ENCODE results near the gene MT3. TPM values are rescaled to one million over a fixed set of nuclear protein-coding genes. Genes with fewer than 3 reads are reported as not detected.

The MT3 gene
- total and polyA plus RNA-seq, 2 of the 13 experiments (the other 11 are each of a cell fraction or from before 2014, with no cell fraction given), result not detected

GRCh38 chr16:56551796-56552738, 37.3 kb upstream of the MT3 start (continued):
- TF ChIP-seq PLRG1 (conservative IDR thresholded peaks at IDR 0.05), result no peak
- peak; percentile 33; the same call in 1 of the 2 replicates for TF ChIP-seq TFAP4 (IDR thresholded peaks at IDR 0.05; ENCODE audit: borderline replicate concordance, low read depth)
- TF ChIP-seq DNMT1 (CRISPR knock-in tag; IDR thresholded peaks at IDR 0.05), result no peak
- 0 out of 2 replicates have a peak, but pooled peaks have one; percentile 53 for TF ChIP-seq CBX5 (CRISPR knock-in tag; IDR thresholded peaks at IDR 0.05; ENCODE audit: borderline replicate concordance)
- peak; percentile 35; the same call in 1 of the 2 replicates for TF ChIP-seq RXRA (CRISPR knock-in tag; IDR thresholded peaks at IDR 0.05)
- TF ChIP-seq, protein P1, sequence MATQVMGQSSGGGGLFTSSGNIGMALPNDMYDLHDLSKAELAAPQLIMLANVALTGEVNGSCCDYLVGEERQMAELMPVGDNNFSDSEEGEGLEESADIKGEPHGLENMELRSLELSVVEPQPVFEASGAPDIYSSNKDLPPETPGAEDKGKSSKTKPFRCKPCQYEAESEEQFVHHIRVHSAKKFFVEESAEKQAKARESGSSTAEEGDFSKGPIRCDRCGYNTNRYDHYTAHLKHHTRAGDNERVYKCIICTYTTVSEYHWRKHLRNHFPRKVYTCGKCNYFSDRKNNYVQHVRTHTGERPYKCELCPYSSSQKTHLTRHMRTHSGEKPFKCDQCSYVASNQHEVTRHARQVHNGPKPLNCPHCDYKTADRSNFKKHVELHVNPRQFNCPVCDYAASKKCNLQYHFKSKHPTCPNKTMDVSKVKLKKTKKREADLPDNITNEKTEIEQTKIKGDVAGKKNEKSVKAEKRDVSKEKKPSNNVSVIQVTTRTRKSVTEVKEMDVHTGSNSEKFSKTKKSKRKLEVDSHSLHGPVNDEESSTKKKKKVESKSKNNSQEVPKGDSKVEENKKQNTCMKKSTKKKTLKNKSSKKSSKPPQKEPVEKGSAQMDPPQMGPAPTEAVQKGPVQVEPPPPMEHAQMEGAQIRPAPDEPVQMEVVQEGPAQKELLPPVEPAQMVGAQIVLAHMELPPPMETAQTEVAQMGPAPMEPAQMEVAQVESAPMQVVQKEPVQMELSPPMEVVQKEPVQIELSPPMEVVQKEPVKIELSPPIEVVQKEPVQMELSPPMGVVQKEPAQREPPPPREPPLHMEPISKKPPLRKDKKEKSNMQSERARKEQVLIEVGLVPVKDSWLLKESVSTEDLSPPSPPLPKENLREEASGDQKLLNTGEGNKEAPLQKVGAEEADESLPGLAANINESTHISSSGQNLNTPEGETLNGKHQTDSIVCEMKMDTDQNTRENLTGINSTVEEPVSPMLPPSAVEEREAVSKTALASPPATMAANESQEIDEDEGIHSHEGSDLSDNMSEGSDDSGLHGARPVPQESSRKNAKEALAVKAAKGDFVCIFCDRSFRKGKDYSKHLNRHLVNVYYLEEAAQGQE (IDR thresholded peaks at IDR 0.05; ENCODE audit: borderline replicate concordance in 1 of 2, low read depth in 1 of 2, low read length in 2 of 2), result no peak
- TF ChIP-seq ZNF282 (IDR thresholded peaks at IDR 0.05; ENCODE audit: partially characterized antibody), result no peak
- peak; percentile 88 for TF ChIP-seq HNF4A (CRISPR knock-in tag; IDR thresholded peaks at IDR 0.05)
- no peak for TF ChIP-seq MAZ (IDR thresholded peaks at IDR 0.05; ENCODE audit: borderline replicate concordance, low read depth, low read length)
- 0 out of 2 replicates have a peak, but pooled peaks have one; percentile 38 for TF ChIP-seq MAZ (CRISPR knock-in tag; IDR thresholded peaks at IDR 0.05; ENCODE audit: low read depth)
- no peak for TF ChIP-seq FOXC1 (CRISPR knock-in tag; IDR thresholded peaks at IDR 0.05; ENCODE audit: borderline replicate concordance)
- no peak for TF ChIP-seq NCOA1 (CRISPR knock-in tag; IDR thresholded peaks at IDR 0.05)
- no peak for TF ChIP-seq ZNF367 (CRISPR knock-in tag; IDR thresholded peaks at IDR 0.05; ENCODE audit: borderline replicate concordance)
- TF ChIP-seq CEBPB (IDR thresholded peaks at IDR 0.05; ENCODE audit: borderline replicate concordance, low read depth, low read length), result no peak
- no peak for TF ChIP-seq POLR2AphosphoS5 (IDR thresholded peaks at IDR 0.05; ENCODE audit: low read depth, low read length)
- TF ChIP-seq PTBP1 (IDR thresholded peaks at IDR 0.05; ENCODE audit: low read depth, low read length, poor library complexity, severe bottlenecking), result no peak
- TF ChIP-seq ZNF615 (CRISPR knock-in tag; IDR thresholded peaks at IDR 0.05; ENCODE audit: borderline replicate concordance), result no peak
- no peak for TF ChIP-seq ZNF256 (CRISPR knock-in tag; conservative IDR thresholded peaks at IDR 0.05)
- no peak for TF ChIP-seq NFKB2 (CRISPR knock-in tag; IDR thresholded peaks at IDR 0.05; ENCODE audit: borderline replicate concordance)
- peak; percentile 86 for TF ChIP-seq ZBTB7A (CRISPR knock-in tag; IDR thresholded peaks at IDR 0.05)
- no peak for TF ChIP-seq ZNF530 (CRISPR knock-in tag; IDR thresholded peaks at IDR 0.05; ENCODE audit: low read depth)
- no peak for TF ChIP-seq TOPORS (CRISPR knock-in tag; IDR thresholded peaks at IDR 0.05)
- TF ChIP-seq ZNF777 (CRISPR knock-in tag; IDR thresholded peaks at IDR 0.05), result no peak
- TF ChIP-seq PHF8 (CRISPR knock-in tag; IDR thresholded peaks at IDR 0.05), result no peak
- TF ChIP-seq SPEN (CRISPR knock-in tag; IDR thresholded peaks at IDR 0.05; ENCODE audit: low read depth), result no peak; the same call in 1 of the 2 replicates

Measured in HepG2 (cell line).